ENCODE measurements around the gene DDX24.

- TF ChIP-seq CTCF (conservative IDR thresholded peaks at IDR 0.05 in 1 of 2, IDR thresholded peaks at IDR 0.05 in 1 of 2; ENCODE audit: extremely low read depth in 1 of 2, insufficient read depth in 1 of 2, low read depth in 1 of 2, low read length in 2 of 2) (no peak), EZH2 (IDR thresholded peaks at IDR 0.05; ENCODE audit: borderline replicate concordance, low read length) (no peak)
Observed at GRCh38 chr14:94038510-94038909, 42.5 kb downstream of the DDX24 start.
